HepG2 (cell line): ENCODE data around the gene ITIH3. TPM values are rescaled to one million over a fixed set of nuclear protein-coding genes. Genes with fewer than 3 reads are reported as not detected.

Experiments
- AGO1 ChIP-seq: fragments of 200-400 bp; formaldehyde crosslinking; IDR thresholded peaks from 2 replicates; pipeline ENCODE4 v1.6.1; 2017; ENCODE audit warnings: mild to moderate bottlenecking, low read depth, low read length, moderate library complexity; ENCODE audit not compliant: poor library complexity, severe bottlenecking
- ARID5B ChIP-seq: IDR thresholded peaks from 2 replicates; pipeline ENCODE4 v1.4.0; 2020; ENCODE audit warnings: mild to moderate bottlenecking, missing genetic modification reagents
- ATF1 ChIP-seq: IDR thresholded peaks from 2 replicates; pipeline ENCODE4 v1.6.1; 2016; ENCODE audit warnings: mild to moderate bottlenecking, control low read depth
- CBX5 ChIP-seq: sonication (generic); formaldehyde crosslinking; IDR thresholded peaks from 2 replicates; pipeline ENCODE4 v1.4.0; 2020; ENCODE audit warnings: missing genetic modification reagents, borderline replicate concordance
- FOXA3 ChIP-seq: IDR thresholded peaks from 2 replicates; pipeline ENCODE4 v1.6.1; 2016; ENCODE audit warnings: missing genetic modification reagents, missing compliant biosample characterization
- GATAD2A ChIP-seq: IDR thresholded peaks from 2 replicates; pipeline ENCODE4 v1.6.1; 2016
- JUND ChIP-seq: sonication (generic); formaldehyde crosslinking; IDR thresholded peaks from 2 replicates; pipeline ENCODE4 v1.8.0; 2022; ENCODE audit warnings: mild to moderate bottlenecking, missing genetic modification reagents
- PAX8 ChIP-seq: sonication (generic); formaldehyde crosslinking; IDR thresholded peaks from 2 replicates; pipeline ENCODE4 v1.8.0; 2022; ENCODE audit warnings: mild to moderate bottlenecking, missing genetic modification reagents, borderline replicate concordance
- PHF21A ChIP-seq: sonication (generic); formaldehyde crosslinking; IDR thresholded peaks from 2 replicates; pipeline ENCODE4 v1.5.0; 2020; ENCODE audit warnings: mild to moderate bottlenecking, missing genetic modification reagents
- REST ChIP-seq, 2 experiments: IDR thresholded peaks; 2 replicates each; pipeline ENCODE4 v1.6.1; 2011 to 2012; ENCODE audit warnings: low read length in 2 of 2, borderline replicate concordance in 1 of 2, low read depth in 1 of 2, mild to moderate bottlenecking in 1 of 2, moderate library complexity in 1 of 2
- SOX13 ChIP-seq, 3 experiments: fragments of 450-650 bp in 1 of 3; sonication (generic) in 1 of 3; formaldehyde crosslinking in 1 of 3; IDR thresholded peaks in 2 of 3; conservative IDR thresholded peaks in 1 of 3; 2 replicates each; pipeline versions ENCODE4 v1.5.0 to v1.6.1; 2016 to 2020; ENCODE audit warnings: antibody characterized with exemption in 1 of 3, mild to moderate bottlenecking in 1 of 3, missing compliant biosample characterization in 1 of 3, missing genetic modification reagents in 1 of 3, moderate library complexity in 1 of 3
- TBX2 ChIP-seq: sonication (generic); formaldehyde crosslinking; IDR thresholded peaks from 2 replicates; pipeline ENCODE4 v1.5.0; 2020; ENCODE audit warnings: missing genetic modification reagents, mild to moderate bottlenecking, borderline replicate concordance
- ZBTB1 ChIP-seq: sonication (generic); formaldehyde crosslinking; IDR thresholded peaks from 2 replicates; pipeline ENCODE4 v1.4.0; 2020; ENCODE audit warnings: missing genetic modification reagents, borderline replicate concordance
- ZBTB8A ChIP-seq: sonication (generic); formaldehyde crosslinking; IDR thresholded peaks from 2 replicates; pipeline ENCODE4 v1.4.0; 2020; ENCODE audit warnings: mild to moderate bottlenecking, low read depth, missing genetic modification reagents, borderline replicate concordance
- ZKSCAN5 ChIP-seq: sonication (generic); formaldehyde crosslinking; IDR thresholded peaks from 2 replicates; pipeline ENCODE4 v1.5.1; 2020; ENCODE audit warnings: mild to moderate bottlenecking, missing genetic modification reagents
- ZNF446 ChIP-seq: sonication (generic); formaldehyde crosslinking; IDR thresholded peaks from 2 replicates; pipeline ENCODE4 v1.5.0; 2020; ENCODE audit warnings: mild to moderate bottlenecking, missing genetic modification reagents
- ZNF564 ChIP-seq: sonication (generic); formaldehyde crosslinking; IDR thresholded peaks from 2 replicates; pipeline ENCODE4 v1.8.1; 2023; ENCODE audit warnings: mild to moderate bottlenecking, missing genetic modification reagents
- polyA plus RNA-seq, 8 experiments: library from polyadenylated mRNA; depleted of rRNA in 3 of 8; stranded (reverse) in 7 of 8; unstranded in 1 of 8; fragments of >200 nt; fragmentation: Illumina TruSeq in 4 of 8; extraction: Trizol in 4 of 8; gene quantifications; 2 replicates each; pipeline versions ENCODE4 v1.2.1 to v1.2.3, GENCODE V29; 2011 to 2016; ENCODE audit warnings: low read depth in 4 of 8, missing spikeins in 1 of 8, mixed read lengths in 1 of 8; ENCODE audit not compliant: insufficient read depth in 1 of 8
- total RNA-seq, 5 experiments: library from RNA; depleted of rRNA; stranded (reverse); fragments of >200 nt; fragmentation: Illumina TruSeq; extraction: Trizol; gene quantifications; 2 replicates each; pipeline ENCODE4 v1.2.3, GENCODE V29; 2016; ENCODE audit warnings: low read depth in 1 of 5
- TF ChIP-seq, protein P1 (sequence below): IDR thresholded peaks from 2 replicates; pipeline ENCODE4 v1.6.1; 2016; ENCODE audit warnings: low read depth, control low read depth

Gene ITIH3
- total and polyA plus RNA-seq, 2 of the 13 experiments (the other 11 are each of a cell fraction or from before 2014, with no cell fraction given) = 105 to 632 TPM

DNA sequence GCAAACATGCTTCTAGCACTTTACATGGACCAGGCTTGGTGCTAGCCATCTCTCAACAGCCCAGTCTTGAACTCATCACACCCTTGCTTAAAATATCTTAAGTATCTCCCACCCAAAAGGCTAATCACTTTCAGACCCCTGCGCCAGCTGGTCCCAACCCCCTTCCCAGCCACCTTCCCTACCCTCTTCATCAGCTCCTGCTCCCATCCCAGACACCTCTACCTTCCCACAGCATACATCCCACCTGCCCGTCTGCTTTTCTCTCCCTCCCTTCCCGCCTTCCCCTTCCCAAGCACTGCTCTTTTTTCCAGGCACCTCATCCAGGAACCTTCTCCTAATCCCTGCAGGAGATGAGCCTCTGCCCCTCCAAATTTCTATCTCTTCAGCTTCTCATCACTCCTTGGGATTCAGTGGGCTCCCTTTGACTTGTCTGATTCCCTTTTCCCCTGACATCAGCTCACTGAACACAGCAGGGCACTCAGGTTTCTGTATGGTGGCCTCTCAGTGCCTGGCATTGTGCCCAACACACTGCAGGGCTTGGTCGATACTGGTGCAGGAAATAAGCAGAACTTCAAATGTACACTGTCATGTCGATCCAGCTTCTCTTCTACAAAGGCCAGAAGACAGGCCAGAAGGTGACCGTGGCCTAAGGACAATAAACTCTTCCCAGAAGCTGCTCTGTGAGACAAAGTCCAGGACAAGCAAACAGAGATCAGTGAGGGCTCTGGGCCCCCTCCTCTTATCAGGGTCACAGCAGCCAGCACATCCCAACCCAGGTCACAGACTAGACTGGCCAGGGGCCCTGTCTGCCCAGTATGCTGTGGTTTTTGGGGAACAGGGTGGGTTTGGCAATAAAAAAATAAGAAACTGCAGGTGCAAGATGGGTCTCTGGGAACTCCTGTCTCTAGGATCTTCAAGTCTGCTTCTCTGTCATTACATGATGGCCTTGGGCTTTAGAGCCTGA, 19.4 kb upstream of the ITIH3 start (continued):
- TF ChIP-seq ZBTB1 (CRISPR knock-in tag) = no peak
- TF ChIP-seq TBX2 = peak; percentile 83
- no peak for TF ChIP-seq REST (IDR thresholded peaks at IDR 0.05; ENCODE audit: borderline replicate concordance in 1 of 2, low read depth in 1 of 2, low read length in 2 of 2)
- TF ChIP-seq PHF21A = peak; percentile 98
- TF ChIP-seq ZNF446 (CRISPR knock-in tag) = no peak
- no peak for TF ChIP-seq JUND (CRISPR knock-in tag)
- TF ChIP-seq, protein P1, sequence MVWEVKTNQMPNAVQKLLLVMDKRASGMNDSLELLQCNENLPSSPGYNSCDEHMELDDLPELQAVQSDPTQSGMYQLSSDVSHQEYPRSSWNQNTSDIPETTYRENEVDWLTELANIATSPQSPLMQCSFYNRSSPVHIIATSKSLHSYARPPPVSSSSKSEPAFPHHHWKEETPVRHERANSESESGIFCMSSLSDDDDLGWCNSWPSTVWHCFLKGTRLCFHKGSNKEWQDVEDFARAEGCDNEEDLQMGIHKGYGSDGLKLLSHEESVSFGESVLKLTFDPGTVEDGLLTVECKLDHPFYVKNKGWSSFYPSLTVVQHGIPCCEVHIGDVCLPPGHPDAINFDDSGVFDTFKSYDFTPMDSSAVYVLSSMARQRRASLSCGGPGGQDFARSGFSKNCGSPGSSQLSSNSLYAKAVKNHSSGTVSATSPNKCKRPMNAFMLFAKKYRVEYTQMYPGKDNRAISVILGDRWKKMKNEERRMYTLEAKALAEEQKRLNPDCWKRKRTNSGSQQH (CRISPR knock-in tag) = peak; percentile 52; the same call in 1 of the 2 replicates
- peak; percentile 78 for TF ChIP-seq SOX13 (IDR thresholded peaks at IDR 0.05)
- TF ChIP-seq SOX13 (CRISPR knock-in tag; conservative IDR thresholded peaks at IDR 0.05 in 1 of 2, IDR thresholded peaks at IDR 0.05 in 1 of 2) = peak in 1 of 2 experiments; percentile 96; a peak in 2 of 4 replicates
- peak; percentile 91 for TF ChIP-seq FOXA3 (CRISPR knock-in tag)
- 0 out of 2 replicates have a peak, but pooled peaks have one; percentile 9 for TF ChIP-seq ZBTB8A (CRISPR knock-in tag)
- TF ChIP-seq GATAD2A (CRISPR knock-in tag) = peak; percentile 97
- TF ChIP-seq PAX8 = 0 out of 2 replicates have a peak, but pooled peaks have one; percentile 13
- TF ChIP-seq CBX5 (CRISPR knock-in tag) = peak; percentile 33; the same call in 1 of the 2 replicates
- peak; percentile 60; the same call in 1 of the 2 replicates for TF ChIP-seq ATF1 (CRISPR knock-in tag)
- TF ChIP-seq AGO1 = no peak
- peak; percentile 51; the same call in 1 of the 2 replicates for TF ChIP-seq ZNF564
- TF ChIP-seq ARID5B (CRISPR knock-in tag) = peak; percentile 93
- no peak for TF ChIP-seq ZKSCAN5 (CRISPR knock-in tag)
